Measurements from ENCODE around the gene MOGAT2. TPM values are rescaled to one million over a fixed set of nuclear protein-coding genes. Genes with fewer than 3 reads are reported as not detected.

The MOGAT2 gene
- total and polyA plus RNA-seq, 2 donors (not counting 3 experiments of a cell fraction or from before 2014, with no cell fraction given) = not detected

DNA sequence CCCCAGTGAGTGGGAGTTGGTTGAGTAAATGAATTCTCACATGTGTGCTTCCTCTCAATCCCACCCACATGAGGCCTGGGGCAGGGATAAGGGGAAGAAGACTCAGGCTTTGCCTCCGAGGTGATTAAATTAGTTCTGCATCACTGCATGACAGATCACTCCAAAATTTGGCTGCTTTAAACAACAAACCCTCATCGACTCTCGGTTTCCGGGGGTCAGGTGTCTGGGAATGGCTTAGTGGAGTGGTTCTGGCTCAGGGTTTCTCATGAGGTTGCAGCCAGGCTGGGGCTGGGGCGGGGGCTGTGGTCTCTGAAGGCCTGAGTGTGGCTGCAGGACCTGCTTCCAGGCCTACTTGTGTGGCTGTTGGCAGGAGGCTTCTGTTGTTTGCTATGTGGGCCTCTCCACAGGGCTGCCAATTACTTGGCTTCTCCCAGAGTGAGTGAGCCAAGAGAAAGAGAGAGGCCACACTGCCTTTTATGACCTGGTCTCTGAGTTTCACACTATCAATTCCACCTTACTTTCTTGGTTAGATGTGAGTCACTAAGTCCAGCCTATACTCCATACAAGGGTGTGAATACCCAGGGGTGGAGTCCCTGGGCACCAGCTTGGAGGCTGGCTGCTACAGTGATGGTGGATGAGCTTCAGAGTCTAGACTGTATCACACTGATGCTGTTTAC lies 15.9 kb downstream of the MOGAT2 start:
- dilution Hi-C loops (cut with MboI; ENCODE audit: extremely low pct_ligation_motif_present, low sequenced_read_pairs) (no loop called here), intact Hi-C loops (cut with micrococcal nuclease) (no loop called here)
- Histone ChIP-seq H3K36me3 (ENCODE audit: control insufficient read depth in 2 of 2, extremely low read depth in 1 of 2, insufficient read depth in 2 of 2, low read length in 2 of 2) (no peaks in the 10 kb centered on the region), H3K9ac (replicated peaks; ENCODE audit: extremely low read depth, insufficient read depth, low read length) (no peak overlapping the region), H4K20me1 (replicated peaks; ENCODE audit: control insufficient read depth, extremely low read depth, insufficient read depth, low read length) (no peaks in the 10 kb centered on the region), H3K9me3 (replicated peaks; ENCODE audit: control insufficient read depth, insufficient read depth, low read length) (no peaks in the 10 kb centered on the region), H3K27ac (ENCODE audit: insufficient read depth, low read depth, low read length) (no peak overlapping the region), H3K79me2 (ENCODE audit: control insufficient read depth, insufficient read depth, low read length) (no peaks in the 10 kb centered on the region), H3K4me1 (ENCODE audit: control insufficient read depth, extremely low read depth, insufficient read depth, low read length) (no peaks in the 10 kb centered on the region), H3K9me1 (replicated peaks; ENCODE audit: control insufficient read depth, extremely low read depth, insufficient read depth, low read length) (no peaks in the 10 kb centered on the region), H3K4me2 (ENCODE audit: insufficient read depth, low read length) (no peak overlapping the region), H2AFZ (ENCODE audit: low read depth, low read length) (no peak overlapping the region), H3K4me3 (replicated peaks in 1 of 3; ENCODE audit: insufficient read depth in 1 of 3, low read depth in 1 of 3, low read length in 3 of 3) (no peak overlapping the region), H3K27me3 (ENCODE audit: control insufficient read depth in 2 of 2, insufficient read depth in 2 of 2, low read length in 2 of 2) (peaks cover 1 to 4% of the 10 kb centered on the region in 2 experiments)
- POLR2A ChIA-PET = no interaction called here
- DNase-seq (ENCODE audit: low read depth, low spot score) (no peak), FAIRE-seq (no peak)
- TF ChIP-seq POLR2AphosphoS5 (IDR thresholded peaks at IDR 0.05; ENCODE audit: insufficient read depth, low read depth, low read length) (no peak), MYC (IDR thresholded peaks at IDR 0.05; ENCODE audit: low read depth, low read length) (no peak), JUN (IDR thresholded peaks at IDR 0.05; ENCODE audit: borderline replicate concordance, insufficient read depth, insufficient read length, low read depth) (no peak), GATA2 (IDR thresholded peaks at IDR 0.05; ENCODE audit: insufficient read depth, insufficient read length, low read depth, low read length) (no peak), EZH2 (IDR thresholded peaks at IDR 0.05; ENCODE audit: borderline replicate concordance, low read depth, low read length, severe bottlenecking) (no peak)
- TF ChIP-seq, protein P1, sequence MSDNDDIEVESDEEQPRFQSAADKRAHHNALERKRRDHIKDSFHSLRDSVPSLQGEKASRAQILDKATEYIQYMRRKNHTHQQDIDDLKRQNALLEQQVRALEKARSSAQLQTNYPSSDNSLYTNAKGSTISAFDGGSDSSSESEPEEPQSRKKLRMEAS (IDR thresholded peaks at IDR 0.05; ENCODE audit: insufficient read depth, insufficient read length) = no peak
- TF ChIP-seq, protein P2, sequence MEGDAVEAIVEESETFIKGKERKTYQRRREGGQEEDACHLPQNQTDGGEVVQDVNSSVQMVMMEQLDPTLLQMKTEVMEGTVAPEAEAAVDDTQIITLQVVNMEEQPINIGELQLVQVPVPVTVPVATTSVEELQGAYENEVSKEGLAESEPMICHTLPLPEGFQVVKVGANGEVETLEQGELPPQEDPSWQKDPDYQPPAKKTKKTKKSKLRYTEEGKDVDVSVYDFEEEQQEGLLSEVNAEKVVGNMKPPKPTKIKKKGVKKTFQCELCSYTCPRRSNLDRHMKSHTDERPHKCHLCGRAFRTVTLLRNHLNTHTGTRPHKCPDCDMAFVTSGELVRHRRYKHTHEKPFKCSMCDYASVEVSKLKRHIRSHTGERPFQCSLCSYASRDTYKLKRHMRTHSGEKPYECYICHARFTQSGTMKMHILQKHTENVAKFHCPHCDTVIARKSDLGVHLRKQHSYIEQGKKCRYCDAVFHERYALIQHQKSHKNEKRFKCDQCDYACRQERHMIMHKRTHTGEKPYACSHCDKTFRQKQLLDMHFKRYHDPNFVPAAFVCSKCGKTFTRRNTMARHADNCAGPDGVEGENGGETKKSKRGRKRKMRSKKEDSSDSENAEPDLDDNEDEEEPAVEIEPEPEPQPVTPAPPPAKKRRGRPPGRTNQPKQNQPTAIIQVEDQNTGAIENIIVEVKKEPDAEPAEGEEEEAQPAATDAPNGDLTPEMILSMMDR (IDR thresholded peaks at IDR 0.05; ENCODE audit: extremely low read depth in 1 of 2, insufficient read depth in 1 of 2, low read depth in 1 of 2, low read length in 2 of 2) = no peak
- CTCF ChIA-PET = interaction anchor here (0.7 to 1.0 kb wide), 2 partner anchors 10 to 27 kb away, joined by 3 to 5 read pairs; no protein-coding TSS in a partner anchor
- no TSS peak for BruUV-seq (replicated peaks)
